ENCODE measurements around the gene MSRB3.
"Not testable (repeated sequence)": the region's sequence is repeated elsewhere in the genome, so short reads cannot be mapped to it uniquely, and the experiment has no call there.

The MSRB3 gene

DNA sequence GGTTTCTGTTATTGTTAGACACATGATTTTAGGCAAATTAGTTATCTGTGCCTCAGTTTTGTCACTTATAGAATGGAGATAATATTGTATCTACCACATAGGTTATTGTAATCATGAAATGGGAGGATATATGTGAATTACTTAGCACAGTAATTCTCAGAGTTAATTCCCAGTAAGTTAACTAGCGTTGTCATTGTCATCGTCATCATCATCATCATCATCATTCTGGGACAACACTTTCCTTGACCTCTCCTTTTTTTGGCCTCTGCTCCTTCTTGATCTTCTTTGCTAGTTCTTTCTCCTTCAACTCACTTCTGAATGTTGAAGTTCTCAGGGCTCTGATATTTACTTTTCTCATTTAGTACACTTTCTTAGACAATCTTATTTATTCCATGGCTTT is 13.8 kb downstream of the MSRB3 start:
- DNase-seq = no peak

DNA sequence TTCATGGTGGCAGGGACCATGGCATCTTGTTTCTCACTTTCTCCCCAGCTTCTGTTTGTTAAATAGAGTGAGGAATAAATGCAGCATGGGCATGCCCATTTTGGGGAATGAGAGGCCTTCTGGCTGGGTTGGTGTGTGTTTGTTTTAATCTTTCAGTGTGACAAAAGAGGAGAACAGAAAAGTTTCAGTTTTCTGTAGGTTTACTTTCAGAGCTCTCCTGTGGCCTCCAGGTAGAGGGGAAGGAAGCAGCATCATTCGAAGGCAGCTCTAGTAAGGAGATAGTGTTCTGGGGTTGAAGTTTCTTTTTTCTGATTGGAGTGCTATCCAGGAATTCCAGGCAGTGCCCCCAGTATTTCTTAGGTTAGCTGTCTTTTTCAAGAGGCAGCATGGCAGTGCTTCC is 15.3 kb downstream of the MSRB3 start:
- DNase-seq = no peak

DNA sequence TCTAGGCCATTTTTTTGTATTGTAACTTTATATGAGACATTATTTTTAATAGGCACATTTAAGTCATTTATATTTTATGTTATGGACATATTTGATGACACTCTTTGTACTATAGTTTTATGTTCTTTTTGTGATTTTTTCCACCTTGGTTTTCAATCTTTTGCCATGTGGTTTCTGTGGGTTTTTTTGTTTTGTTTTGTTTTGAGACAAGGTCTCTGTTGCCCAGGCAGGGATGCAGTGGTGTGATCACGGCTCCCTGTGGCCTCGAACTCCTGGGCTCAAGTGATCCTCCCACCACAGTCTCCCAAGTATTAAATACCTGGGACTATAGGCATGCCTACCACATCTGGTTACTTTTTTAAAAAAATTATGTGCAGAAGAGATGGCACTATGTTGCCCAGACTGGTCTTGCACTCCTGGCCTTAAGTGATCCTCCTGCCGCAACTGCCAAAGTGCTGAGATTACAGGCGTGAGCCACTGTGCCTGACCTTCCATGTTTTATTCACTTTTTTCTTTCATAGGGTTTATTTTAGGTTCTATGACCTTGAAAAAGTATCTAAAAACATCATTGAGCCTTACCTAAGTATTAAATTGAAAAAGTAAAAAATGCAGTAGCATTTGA is 16.3 kb downstream of the MSRB3 start:
- DNase-seq = no peak

DNA sequence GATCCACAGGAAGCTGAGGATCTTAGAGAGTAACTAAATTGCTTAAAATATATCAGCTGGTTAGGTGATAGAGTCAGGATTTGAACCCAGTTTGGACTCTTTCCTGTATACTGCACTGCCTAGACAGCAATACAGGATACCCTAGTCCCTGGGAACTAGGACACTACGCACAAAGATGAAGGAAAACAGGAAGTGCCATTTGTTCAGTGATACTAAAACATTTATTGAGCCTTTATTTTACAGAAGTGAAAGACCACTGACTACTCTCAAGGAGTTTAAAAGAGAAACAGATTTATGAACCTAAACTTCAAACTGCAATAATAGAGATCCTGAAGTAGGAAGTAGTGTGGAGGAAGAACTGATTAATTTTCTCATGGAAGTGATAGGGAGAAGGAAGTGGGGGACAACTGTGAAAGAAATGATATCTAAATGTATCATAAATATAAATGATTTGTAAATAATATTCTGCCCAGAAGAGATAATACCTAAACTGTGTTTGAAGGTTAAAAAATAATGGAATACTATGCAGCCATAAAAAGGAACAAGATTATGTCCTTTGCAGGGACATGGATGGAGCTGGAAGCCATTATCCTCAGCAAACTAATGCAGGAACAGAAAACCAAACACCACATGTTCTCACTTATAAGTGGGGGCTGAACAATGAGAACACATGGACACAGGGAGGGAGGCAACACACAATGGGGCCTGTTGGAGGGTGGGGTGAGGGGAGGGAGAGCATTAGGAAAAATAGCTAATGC is 18.2 kb downstream of the MSRB3 start:
- DNase-seq = no peak

DNA sequence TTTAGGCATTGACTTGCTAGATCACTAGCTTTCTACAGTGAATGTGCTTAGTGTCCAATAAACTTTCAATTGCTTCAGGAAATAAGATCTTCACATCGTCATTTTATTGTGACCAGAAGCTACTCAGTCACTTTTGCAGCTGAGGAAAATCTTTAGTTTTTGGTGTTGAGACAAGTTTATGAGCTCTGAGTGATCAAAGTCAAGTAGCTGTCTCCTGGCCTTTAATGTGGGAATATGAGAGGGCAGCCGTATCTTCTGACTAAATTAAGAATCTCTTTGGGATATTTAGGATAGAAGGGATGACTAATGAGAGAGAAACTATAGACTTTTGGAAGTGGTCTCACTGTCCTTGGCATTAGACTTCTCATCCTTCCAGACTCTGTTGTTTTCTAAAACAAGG is 21.6 kb downstream of the MSRB3 start:
- no peak for DNase-seq

DNA sequence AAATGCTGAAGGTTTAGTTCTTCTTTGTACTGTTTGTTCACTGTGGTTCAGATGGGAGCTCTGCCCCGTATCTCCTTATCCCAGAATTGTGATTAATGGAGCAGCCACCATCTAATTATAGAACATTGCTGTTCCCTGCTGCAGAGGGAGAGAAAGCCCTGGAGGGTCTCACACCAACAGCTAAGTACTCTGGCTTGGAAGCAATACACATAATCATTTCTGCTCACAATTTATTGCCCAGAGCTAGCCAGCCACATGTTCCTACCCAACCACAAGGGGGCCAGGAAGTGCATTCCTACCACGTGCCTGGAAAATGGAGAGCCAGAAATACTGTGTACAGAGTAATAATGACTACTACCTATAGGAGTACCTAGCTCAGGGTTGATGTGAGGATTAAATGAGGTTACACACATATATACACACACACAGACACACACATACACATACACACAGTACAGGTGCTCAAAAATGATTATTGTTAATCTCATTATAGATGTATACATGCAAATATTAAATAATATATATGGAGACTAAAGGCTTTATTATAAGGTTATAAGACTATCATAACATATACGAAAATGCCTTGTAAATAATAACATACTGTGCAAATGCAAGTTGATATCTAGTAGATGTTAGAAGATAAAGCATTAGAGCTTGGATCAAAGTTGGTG is 22.3 kb downstream of the MSRB3 start:
- no peak for DNase-seq

DNA sequence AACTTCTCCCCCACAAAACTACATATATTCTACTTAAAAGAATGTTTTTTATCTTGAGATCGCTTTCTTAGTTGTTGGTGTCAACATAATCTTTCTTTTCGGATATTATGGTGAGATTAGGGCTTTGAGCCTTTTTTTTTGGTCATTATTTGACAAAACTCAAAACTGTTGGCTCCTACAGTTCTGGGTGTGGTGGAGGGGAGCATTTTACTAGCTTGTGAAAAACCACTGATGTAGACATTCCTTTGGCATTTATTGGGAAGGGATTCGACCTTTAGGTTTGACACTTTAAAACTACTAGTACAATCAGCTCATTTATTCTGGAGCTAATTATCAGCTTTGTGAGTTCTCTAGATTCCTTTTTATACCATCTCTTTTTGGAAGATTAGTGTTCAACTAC is 24.4 kb downstream of the MSRB3 start:
- no peak for DNase-seq

DNA sequence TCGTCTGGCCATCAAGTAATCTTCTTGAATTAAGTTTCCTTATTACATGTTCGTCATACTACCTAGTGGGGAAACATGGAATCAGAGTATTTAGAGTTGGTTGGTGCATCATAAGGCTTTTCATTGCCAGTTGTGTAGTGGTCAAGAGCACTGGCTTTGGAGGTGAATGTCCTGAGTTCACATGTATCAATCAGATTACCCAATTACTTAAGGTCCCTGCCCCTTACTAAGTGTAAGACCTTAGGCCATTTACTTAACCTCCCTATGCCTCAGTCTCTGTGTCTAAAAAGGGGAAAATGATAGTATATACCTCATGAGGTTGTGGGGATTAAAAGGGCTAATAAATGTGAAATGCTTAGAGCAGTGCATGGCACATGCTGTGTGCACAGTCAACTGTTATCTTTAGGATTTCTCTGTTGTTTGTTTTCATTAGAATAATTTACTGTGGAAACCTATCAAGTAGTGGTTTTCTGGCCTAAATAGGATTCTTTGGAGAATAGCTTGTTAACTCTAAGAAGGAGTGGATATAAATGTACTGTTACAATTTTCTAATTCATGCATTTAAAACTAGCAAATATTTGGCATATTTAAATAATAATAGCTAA is 27.0 kb downstream of the MSRB3 start:
- no peak for DNase-seq

DNA sequence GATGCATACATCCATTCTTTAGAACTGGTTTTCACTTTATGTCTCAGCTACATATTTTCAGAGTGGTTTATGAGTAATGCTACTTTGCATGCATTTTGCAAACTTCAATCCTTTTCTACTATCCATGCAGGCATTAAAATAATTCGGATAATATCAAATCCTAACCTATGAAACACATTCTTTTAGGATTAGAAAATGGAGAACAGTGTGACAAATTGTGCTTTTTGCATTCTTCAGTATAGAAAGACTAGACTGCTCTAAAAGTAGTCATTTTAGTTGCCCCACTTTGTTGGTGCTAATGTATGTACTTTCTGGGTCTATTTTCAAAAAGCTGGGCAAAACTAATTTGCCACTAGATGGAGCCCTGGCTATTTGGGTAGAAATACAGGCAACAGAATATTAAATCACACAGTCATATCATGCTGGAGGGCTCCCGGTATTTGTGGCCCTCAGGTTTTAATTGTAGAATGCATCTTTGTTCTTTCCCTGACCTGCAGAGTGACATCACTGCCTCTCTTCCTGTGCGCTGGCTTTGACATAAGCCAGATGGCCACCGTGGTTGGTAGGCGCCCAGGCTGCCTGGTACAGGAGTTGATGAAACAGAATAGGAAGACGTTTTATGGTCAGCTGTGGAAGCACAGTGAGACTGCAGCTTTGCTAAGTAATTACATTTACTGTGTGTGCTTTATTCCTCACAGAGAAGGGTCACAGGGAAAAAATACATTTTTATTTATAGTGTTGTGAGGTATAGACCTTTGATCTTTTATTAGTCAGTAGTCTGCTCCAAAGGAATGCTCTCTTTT is 28.1 kb downstream of the MSRB3 start:
- no peak for DNase-seq

DNA sequence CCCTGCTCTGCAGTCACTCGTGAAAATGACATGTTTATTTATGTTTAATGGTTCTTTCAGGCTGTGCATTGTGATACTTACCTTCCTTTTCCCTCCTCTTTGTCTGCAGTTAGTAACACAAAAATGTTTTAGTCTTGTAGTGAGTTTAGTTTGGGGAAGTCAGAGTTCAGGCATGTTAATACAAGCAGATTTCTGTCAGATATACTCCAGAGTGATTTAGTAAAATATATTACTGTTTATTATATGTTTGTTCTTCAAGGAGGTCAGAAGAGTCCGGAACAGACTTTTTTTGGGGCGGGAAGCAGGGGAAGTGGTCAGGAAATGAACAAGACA is 28.7 kb downstream of the MSRB3 start:
- no peak for DNase-seq

DNA sequence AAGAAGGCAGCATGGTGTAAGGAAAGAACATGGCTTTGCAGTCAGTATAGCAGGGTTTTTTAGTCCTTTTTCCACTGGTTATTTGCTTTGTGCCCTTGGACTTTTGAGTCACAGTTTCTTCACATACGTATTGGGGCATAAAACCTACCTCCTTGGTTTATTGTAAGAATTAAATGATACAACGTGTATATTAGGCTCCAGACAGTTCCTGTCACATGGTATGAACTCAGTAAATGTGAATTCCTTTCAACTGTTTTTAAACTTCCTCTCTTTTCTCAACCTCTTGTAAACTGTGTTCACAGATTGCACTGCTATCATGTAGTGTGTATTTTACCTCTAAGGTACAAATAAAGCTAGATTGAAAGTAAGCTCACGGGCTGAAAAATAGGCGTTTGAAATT is 29.5 kb downstream of the MSRB3 start:
- no peak for DNase-seq

DNA sequence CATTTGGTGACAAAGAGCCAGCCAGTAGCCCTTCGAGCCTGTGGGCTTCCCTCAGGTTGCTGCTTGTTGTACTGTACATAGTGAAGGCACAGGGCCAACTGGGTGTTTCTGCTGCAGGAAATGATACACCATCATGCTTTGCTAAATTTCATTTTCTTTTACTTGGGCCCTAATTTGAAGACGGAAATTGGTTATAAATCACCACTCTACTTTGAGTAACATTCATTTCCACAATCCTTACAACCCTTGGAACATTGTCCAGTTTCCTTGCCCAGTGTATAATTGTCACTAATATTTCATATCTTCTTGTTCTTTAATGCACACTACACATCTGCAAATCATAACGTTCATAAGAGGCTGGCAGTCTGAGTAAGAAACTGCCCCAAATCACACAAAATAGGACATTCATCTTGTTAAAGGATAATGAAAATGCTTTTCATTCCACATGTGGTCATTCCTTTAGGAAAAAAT is 30.2 kb downstream of the MSRB3 start:
- DNase-seq = no peak

DNA sequence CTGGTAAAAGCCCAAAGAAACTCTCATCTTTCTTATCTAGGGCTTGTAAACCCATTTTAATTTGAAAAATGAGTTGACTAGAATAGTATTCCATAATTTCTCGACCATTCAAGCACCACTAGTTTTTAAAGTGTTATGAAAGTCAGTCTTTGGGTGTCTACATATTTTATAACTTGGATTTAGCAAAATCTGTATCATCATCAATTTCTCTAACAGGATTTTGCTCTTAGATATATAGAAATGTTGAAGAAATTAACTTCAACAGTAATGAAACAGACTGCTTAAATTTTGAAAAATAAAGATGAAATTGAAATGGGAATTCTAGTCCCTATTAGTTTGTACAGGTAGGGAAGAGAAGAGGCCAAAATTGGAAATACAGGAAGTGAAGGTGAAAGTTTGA is 32.8 kb downstream of the MSRB3 start:
- DNase-seq = no peak

DNA sequence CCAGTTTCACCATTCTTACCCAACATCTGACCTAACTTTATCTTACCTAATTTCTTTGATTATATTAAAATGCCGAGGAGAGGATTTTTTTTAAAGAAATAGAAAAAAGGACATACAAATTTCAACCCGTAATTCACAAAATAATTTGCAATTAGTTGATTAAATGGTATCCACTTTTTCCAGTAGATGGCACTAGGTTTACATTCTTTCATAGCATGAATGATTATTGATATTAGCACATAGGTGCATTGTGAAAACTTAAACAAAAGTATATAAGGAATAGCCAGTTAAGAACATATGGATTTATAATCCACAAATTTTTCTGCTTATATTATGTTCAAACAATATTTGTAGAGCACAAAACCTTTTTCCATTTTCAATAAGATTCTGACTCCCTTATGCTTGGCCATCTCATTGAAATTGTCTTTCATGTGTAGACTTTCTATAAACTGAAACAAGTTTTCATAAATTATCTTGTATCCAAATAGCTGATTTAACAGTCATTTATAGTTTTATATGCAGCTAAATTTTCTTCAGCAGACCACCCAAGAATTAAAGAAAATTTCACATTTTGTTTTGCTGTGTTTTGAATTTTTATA is 35.3 kb downstream of the MSRB3 start:
- no peak for DNase-seq

DNA sequence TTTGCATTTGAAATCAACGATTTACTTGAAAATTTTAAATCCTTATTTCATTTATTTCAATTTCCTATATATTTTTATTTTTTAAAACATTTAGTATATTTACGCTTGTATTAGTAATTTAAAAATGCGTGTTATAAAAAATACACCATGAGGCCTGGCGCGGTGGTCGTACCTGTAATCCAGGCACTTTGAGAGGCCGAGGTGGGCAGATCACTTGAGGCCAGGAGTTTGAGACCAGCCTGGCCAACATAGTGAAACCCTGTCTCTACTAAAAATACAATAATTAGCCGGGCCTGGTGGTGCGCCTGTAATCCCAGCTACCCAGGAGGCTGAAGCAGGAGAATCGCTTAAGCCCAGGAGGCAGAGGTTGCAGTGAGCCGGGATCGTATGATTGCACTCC is 36.8 kb downstream of the MSRB3 start:
- DNase-seq = not testable (repeated sequence)

DNA sequence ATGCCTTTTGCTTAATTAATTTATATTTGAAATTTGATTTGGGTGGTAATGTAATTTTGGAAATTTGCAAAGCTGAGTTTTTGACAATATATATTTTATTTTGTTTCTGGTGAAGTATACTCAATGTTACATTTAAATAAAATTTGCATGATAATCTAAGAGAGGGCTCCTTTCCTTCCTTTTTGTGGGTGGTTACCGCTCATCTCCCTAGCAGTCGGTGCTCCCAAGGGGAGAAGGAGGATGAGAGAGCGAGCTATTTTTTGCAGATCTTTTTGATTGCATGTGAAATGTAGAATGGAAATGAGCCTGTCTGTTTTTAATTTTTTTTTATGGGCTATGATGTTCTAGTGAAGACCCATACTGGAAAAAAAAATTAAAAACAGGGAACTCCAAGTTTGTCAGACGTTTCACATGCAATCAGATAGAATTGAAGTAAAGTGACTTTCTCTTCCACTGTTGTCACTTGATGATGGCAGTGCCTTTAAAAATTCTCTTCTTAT is 39.8 kb downstream of the MSRB3 start:
- DNase-seq = no peak

DNA sequence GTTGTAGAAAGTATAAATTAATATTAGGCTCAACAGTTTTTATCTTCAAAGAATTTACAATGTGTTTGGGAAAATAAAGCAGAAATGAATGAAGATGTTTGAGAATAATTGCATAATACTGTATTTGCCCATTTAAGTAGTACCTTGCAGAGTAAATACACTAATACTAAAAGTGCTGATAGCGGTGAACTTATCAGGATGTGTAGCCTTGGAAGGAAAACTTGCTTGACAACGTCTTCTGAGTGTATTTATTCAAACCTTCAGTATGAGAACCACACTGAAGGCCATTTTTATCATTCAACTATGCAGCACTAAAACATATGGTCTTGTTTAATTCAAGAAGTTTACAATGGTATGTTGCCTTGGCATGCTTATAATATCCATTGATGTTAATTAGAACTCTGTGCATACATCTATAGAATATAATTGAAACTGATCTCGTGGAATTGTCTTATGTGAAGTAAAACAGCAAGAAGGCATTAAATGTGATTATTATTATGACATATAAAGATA is 41.3 kb downstream of the MSRB3 start:
- DNase-seq = no peak

DNA sequence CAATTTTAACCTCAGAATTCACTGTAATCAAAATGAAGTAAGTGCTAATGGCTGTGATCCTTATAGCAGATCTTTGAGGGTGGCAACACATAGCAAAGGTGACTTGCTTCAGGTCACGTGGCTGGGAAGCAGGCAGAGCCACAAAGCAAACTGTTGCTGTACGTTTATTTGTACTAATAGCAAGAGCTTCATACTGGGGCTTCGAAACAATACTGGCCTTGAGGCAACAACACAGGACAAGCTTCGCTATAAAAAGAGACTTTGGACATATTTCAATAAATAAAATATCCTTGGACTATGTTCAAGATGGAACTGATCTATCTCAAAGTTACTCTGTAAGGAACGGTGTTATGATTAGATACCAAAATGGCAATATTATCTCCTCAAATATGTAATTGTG is 44.6 kb downstream of the MSRB3 start:
- no peak for DNase-seq

DNA sequence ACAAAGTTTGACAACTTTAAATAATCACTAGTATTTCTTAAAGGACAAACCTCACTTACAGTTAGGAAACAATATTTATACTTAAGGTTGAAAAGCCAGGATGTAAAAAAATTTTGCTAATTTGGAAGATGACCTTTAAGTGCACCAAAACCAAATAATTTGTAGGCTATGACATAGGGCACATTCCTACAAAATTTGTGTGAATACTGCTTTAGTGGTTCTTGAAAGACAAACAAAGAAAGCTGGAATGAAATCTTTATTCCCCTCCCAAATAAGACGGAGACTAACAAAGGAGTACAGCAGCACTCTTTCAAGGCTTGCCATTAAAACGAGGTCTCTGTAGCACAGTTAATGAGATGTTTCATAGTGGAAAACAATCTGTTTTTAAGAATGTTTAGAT is 45.6 kb downstream of the MSRB3 start:
- no peak for DNase-seq

DNA sequence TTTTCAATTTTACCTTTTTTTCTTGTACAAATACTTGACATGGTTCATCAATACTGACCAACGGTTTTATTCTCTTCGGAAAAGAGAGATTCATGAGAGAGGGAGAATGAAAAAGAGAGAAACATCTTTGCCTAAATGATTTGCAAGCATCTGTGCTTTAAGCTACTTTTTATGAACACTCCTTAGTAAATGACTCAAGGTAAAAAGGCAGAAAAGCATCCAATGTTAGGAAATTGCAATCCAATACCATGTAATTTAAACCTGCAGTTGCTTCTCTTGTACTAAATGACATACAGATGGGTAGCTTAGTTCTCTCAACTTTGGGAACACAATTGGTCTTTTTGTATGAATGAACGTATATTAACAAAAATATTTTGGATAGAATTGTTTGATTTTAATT is 46.1 kb downstream of the MSRB3 start:
- DNase-seq = no peak

DNA sequence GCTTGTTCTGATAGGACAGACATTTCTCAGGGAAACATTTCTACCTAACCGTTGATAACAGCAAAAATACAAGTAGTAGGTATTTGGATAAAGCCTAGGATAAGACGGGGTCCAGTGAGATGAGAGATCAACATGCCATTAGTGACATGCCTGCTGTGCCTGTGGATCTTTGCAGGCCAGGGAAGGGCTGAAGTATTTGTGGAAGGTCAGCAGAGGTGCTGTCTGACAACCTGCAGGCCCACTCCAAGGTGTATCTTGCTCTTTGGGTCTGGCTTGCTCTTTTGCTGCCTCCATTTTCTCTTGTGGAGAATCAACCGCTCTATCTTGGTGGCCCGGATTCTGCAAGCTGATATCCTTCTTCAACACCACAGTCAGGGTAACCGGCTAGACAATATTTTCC is 46.7 kb downstream of the MSRB3 start:
- no peak for DNase-seq

DNA sequence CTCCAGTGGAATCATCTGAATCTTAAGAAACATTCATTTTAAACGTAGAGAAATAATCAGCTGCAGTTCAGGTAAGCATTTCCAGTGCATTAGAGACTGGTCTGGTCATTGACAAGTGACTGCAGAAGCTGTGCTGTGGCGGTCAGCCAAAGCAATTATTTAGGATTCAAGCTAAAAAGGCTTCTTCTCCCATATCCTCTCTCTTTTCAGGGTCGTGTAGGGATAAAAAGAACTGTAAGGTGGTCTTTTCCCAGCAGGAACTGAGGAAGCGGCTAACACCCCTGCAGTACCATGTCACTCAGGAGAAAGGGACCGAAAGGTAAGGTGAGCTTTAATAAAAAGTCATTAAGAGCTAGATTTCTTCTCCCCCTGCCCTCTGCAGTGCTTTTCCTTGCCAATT is 48.1 kb downstream of the MSRB3 start:
- no peak for DNase-seq

Measured in 8988T (cell line).